HCT116 (cell line): ENCODE measurements around the gene SYCP3.

Experiments
- CBX3 ChIP-seq: IDR thresholded peaks from 2 replicates; pipeline ENCODE4 v1.6.1; 2012; ENCODE audit warnings: low read depth
- CEBPB ChIP-seq: IDR thresholded peaks from 2 replicates; pipeline ENCODE4 v1.6.1; 2012; ENCODE audit warnings: low read depth
- EZH2 ChIP-seq: fragments of 200-600 bp; sonication (generic); IDR thresholded peaks from 2 replicates; pipeline ENCODE4 v1.6.1; 2017; ENCODE audit warnings: antibody characterized with exemption, mixed run types
- EZH2phosphoT487 ChIP-seq: fragments of 200-600 bp; IDR thresholded peaks from 2 replicates; pipeline ENCODE4 v1.6.1; 2018; ENCODE audit warnings: antibody characterized with exemption, borderline replicate concordance
- JUND ChIP-seq: IDR thresholded peaks from 2 replicates; pipeline ENCODE4 v1.6.1; 2012
- POLR2AphosphoS5 ChIP-seq: IDR thresholded peaks from 2 replicates; pipeline ENCODE4 v1.6.1; 2011; ENCODE audit warnings: mild to moderate bottlenecking, low read depth, low read length, moderate library complexity
- RAD21 ChIP-seq: IDR thresholded peaks from 2 replicates; pipeline ENCODE4 v1.6.1; 2012; ENCODE audit warnings: low read depth, mild to moderate bottlenecking
- SIN3A ChIP-seq: IDR thresholded peaks from 2 replicates; pipeline ENCODE4 v1.6.1; 2012; ENCODE audit warnings: low read depth
- YY1 ChIP-seq: IDR thresholded peaks from 2 replicates; pipeline ENCODE4 v1.6.1; 2011; ENCODE audit warnings: low read length, low read depth, moderate library complexity, mild to moderate bottlenecking; ENCODE audit not compliant: insufficient replicate concordance; ENCODE audit errors: extremely low read depth
- TF ChIP-seq, protein P1 (sequence below), 3 experiments: fragments of 200-600 bp in 1 of 3; sonication (generic) in 1 of 3; IDR thresholded peaks in 2 of 3; conservative IDR thresholded peaks in 1 of 3; 2 replicates each; pipeline ENCODE4 v1.5.1; 2012 to 2017; ENCODE audit warnings: low read depth in 2 of 3, low read length in 2 of 3, antibody characterized with exemption in 1 of 3, borderline replicate concordance in 1 of 3, control low read depth in 1 of 3, mild to moderate bottlenecking in 1 of 3, mixed read lengths in 1 of 3, mixed run types in 1 of 3, moderate library complexity in 1 of 3; ENCODE audit not compliant: insufficient read depth in 1 of 3
- TF ChIP-seq, protein P2 (sequence below): IDR thresholded peaks from 2 replicates; pipeline ENCODE4 v1.6.1; 2012
- TF ChIP-seq, protein P3 (sequence below): IDR thresholded peaks from 2 replicates; pipeline ENCODE4 v1.6.1; 2011; ENCODE audit warnings: mild to moderate bottlenecking, low read length, moderate library complexity; ENCODE audit not compliant: insufficient replicate concordance; ENCODE audit errors: extremely low read depth

DNA sequence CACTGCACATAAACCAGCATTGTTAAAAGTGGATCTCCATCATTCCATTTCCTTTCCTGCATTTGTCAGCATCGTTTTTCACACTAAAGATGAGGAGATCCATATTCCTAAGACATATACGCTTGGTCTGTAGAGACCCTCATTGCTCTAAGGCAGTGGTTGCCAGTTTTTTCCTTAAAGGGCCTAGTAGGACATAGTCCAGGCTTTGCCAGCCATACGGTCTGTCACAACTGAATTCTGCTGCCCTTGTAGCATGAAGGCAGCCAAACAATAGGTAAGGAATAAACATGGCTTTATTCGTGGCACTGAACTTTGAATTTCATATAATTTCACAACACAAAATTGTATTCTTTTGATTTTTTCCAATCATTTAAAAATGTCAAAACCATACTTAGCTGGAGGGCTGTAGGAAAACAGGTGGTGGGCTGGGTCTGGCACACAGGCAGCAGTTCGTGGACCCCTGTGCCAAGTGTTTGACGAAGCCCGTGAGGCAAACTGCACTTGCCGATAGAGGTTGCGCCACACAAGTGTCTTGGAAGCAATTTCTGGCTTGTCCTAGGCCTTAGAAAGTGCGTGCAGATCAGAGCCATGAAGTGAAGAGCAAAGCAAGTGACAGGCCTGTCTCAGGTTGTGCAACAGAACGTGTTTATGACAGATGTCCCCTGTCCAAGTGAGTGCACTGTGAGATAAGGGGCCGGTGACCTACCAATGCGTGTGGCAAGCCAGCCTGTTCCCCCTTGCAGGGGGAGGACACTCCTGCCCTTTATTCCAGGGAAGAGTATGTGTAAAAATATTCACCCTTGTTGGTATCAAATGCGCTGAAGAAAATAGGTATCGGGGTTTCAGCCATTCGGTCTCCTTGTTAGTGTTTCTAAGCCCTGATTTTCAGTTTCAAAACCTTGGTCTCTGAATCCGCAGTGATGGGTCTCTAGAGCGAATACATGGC, 42.7 kb downstream of the SYCP3 start:
- TF ChIP-seq YY1 (no peak), POLR2AphosphoS5 (no peak), SIN3A (no peak), EZH2 (no peak), CBX3 (no peak), RAD21 (no peak), CEBPB (no peak), EZH2phosphoT487 (no peak), JUND (no peak)
- TF ChIP-seq, protein P1, sequence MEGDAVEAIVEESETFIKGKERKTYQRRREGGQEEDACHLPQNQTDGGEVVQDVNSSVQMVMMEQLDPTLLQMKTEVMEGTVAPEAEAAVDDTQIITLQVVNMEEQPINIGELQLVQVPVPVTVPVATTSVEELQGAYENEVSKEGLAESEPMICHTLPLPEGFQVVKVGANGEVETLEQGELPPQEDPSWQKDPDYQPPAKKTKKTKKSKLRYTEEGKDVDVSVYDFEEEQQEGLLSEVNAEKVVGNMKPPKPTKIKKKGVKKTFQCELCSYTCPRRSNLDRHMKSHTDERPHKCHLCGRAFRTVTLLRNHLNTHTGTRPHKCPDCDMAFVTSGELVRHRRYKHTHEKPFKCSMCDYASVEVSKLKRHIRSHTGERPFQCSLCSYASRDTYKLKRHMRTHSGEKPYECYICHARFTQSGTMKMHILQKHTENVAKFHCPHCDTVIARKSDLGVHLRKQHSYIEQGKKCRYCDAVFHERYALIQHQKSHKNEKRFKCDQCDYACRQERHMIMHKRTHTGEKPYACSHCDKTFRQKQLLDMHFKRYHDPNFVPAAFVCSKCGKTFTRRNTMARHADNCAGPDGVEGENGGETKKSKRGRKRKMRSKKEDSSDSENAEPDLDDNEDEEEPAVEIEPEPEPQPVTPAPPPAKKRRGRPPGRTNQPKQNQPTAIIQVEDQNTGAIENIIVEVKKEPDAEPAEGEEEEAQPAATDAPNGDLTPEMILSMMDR (IDR thresholded peaks at IDR 0.05 in 2 of 3, conservative IDR thresholded peaks at IDR 0.05 in 1 of 3; ENCODE audit: borderline replicate concordance in 1 of 3, insufficient read depth in 1 of 3, low read depth in 2 of 3, low read length in 2 of 3): no peak
- TF ChIP-seq, protein P2, sequence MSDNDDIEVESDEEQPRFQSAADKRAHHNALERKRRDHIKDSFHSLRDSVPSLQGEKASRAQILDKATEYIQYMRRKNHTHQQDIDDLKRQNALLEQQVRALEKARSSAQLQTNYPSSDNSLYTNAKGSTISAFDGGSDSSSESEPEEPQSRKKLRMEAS: no peak
- TF ChIP-seq, protein P3, sequence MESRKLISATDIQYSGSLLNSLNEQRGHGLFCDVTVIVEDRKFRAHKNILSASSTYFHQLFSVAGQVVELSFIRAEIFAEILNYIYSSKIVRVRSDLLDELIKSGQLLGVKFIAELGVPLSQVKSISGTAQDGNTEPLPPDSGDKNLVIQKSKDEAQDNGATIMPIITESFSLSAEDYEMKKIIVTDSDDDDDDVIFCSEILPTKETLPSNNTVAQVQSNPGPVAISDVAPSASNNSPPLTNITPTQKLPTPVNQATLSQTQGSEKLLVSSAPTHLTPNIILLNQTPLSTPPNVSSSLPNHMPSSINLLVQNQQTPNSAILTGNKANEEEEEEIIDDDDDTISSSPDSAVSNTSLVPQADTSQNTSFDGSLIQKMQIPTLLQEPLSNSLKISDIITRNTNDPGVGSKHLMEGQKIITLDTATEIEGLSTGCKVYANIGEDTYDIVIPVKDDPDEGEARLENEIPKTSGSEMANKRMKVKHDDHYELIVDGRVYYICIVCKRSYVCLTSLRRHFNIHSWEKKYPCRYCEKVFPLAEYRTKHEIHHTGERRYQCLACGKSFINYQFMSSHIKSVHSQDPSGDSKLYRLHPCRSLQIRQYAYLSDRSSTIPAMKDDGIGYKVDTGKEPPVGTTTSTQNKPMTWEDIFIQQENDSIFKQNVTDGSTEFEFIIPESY: no peak
